Measurements from ENCODE around the gene FAHD1.

- no peak for TF ChIP-seq CTCF (IDR thresholded peaks at IDR 0.05; ENCODE audit: poor library complexity)
- no peak for TF ChIP-seq EZH2 (IDR thresholded peaks at IDR 0.05; ENCODE audit: borderline replicate concordance)
Measured at GRCh38 chr16:1785846-1786170, 41.2 kb upstream of the FAHD1 start.
